Loucy (cell line): ENCODE data around the gene UBE3C.

Source experiments
- CTCF ChIP-seq: fragments of 200-600 bp; sonication (generic); conservative IDR thresholded peaks from 2 replicates; pipeline ENCODE4 v1.5.1; 2014; ENCODE audit warnings: mild to moderate bottlenecking, antibody characterized with exemption, low read length
- EZH2phosphoT487 ChIP-seq: fragments of 200-600 bp; IDR thresholded peaks from 2 replicates; pipeline ENCODE4 v1.6.1; 2018; ENCODE audit warnings: antibody characterized with exemption, mild to moderate bottlenecking, moderate library complexity, borderline replicate concordance

GRCh38 chr7:157273208-157274093 is 134.7 kb downstream of the UBE3C start:
- TF ChIP-seq EZH2phosphoT487, result no peak
- TF ChIP-seq CTCF, result peak; percentile 89
